HepG2 (cell line): ENCODE results near the gene P4HA1. TPM values are rescaled to one million over a fixed set of nuclear protein-coding genes. Genes with fewer than 3 reads are reported as not detected.
A peak's percentile ranks its signal among the peaks of the same experiment; 100 is the strongest.

Source experiments
- ARID5B ChIP-seq: IDR thresholded peaks from 2 replicates; pipeline ENCODE4 v1.4.0; 2020; ENCODE audit warnings: mild to moderate bottlenecking, missing genetic modification reagents
- ATAD3A ChIP-seq: sonication (generic); formaldehyde crosslinking; IDR thresholded peaks from 2 replicates; pipeline ENCODE4 v1.4.0; 2020; ENCODE audit warnings: missing genetic modification reagents
- FOXO4 ChIP-seq: sonication (generic); formaldehyde crosslinking; conservative IDR thresholded peaks from 2 replicates; pipeline ENCODE4 v1.8.1; 2023; ENCODE audit warnings: missing genetic modification reagents
- GATAD2A ChIP-seq: IDR thresholded peaks from 2 replicates; pipeline ENCODE4 v1.6.1; 2016
- GPBP1L1 ChIP-seq: sonication (generic); formaldehyde crosslinking; IDR thresholded peaks from 2 replicates; pipeline ENCODE4 v1.5.0; 2020; ENCODE audit warnings: mild to moderate bottlenecking, missing genetic modification reagents
- HMGA1 ChIP-seq: sonication (generic); formaldehyde crosslinking; conservative IDR thresholded peaks from 2 replicates; pipeline ENCODE4 v1.4.0; 2020; ENCODE audit warnings: missing genetic modification reagents
- HMGXB4 ChIP-seq, 2 experiments: sonication (generic) in 1 of 2; formaldehyde crosslinking in 1 of 2; IDR thresholded peaks; 2 replicates each; pipeline versions ENCODE4 v1.4.0 to v1.6.1; 2018 to 2020; ENCODE audit warnings: missing genetic modification reagents in 2 of 2, borderline replicate concordance in 1 of 2, low read depth in 1 of 2, mild to moderate bottlenecking in 1 of 2, missing biosample characterization in 1 of 2
- KLF13 ChIP-seq: sonication (generic); formaldehyde crosslinking; IDR thresholded peaks from 2 replicates; pipeline ENCODE4 v1.4.0; 2020; ENCODE audit warnings: mild to moderate bottlenecking, missing genetic modification reagents
- NFYC ChIP-seq: IDR thresholded peaks from 2 replicates; pipeline ENCODE4 v1.6.1; 2016; ENCODE audit warnings: missing genetic modification reagents, missing compliant biosample characterization
- PAXIP1 ChIP-seq: sonication (generic); formaldehyde crosslinking; conservative IDR thresholded peaks from 2 replicates; pipeline ENCODE4 v1.4.0; 2020; ENCODE audit warnings: mild to moderate bottlenecking, missing genetic modification reagents, moderate library complexity
- PTBP1 ChIP-seq: fragments of 200-400 bp; formaldehyde crosslinking; IDR thresholded peaks from 2 replicates; pipeline ENCODE4 v1.6.1; 2018; ENCODE audit warnings: low read length, low read depth; ENCODE audit not compliant: poor library complexity, severe bottlenecking
- ZC3H13 ChIP-seq: sonication (generic); formaldehyde crosslinking; IDR thresholded peaks from 2 replicates; pipeline ENCODE4 v1.8.1; 2023; ENCODE audit warnings: mild to moderate bottlenecking, missing genetic modification reagents, moderate library complexity
- ZFP90 ChIP-seq: sonication (generic); formaldehyde crosslinking; IDR thresholded peaks from 2 replicates; pipeline ENCODE4 v1.8.0; 2022; ENCODE audit warnings: missing genetic modification reagents, mild to moderate bottlenecking, inconsistent platforms, borderline replicate concordance
- ZMYM3 ChIP-seq: sonication (generic); formaldehyde crosslinking; IDR thresholded peaks from 2 replicates; pipeline ENCODE4 v1.5.1; 2020; ENCODE audit warnings: mild to moderate bottlenecking, missing genetic modification reagents
- ZNF253 ChIP-seq: sonication (generic); formaldehyde crosslinking; IDR thresholded peaks from 2 replicates; pipeline ENCODE4 v1.8.0; 2022; ENCODE audit warnings: mild to moderate bottlenecking, missing genetic modification reagents, borderline replicate concordance
- ZNF501 ChIP-seq: sonication (generic); formaldehyde crosslinking; IDR thresholded peaks from 2 replicates; pipeline ENCODE4 v1.5.1; 2020; ENCODE audit warnings: mild to moderate bottlenecking, moderate library complexity, missing genetic modification reagents
- ZNF644 ChIP-seq: IDR thresholded peaks from 2 replicates; pipeline ENCODE4 v1.6.1; 2016; ENCODE audit warnings: low read depth
- polyA plus RNA-seq, 8 experiments: library from polyadenylated mRNA; depleted of rRNA in 3 of 8; stranded (reverse) in 7 of 8; unstranded in 1 of 8; fragments of >200 nt; fragmentation: Illumina TruSeq in 4 of 8; extraction: Trizol in 4 of 8; gene quantifications; 2 replicates each; pipeline versions ENCODE4 v1.2.1 to v1.2.3, GENCODE V29; 2011 to 2016; ENCODE audit warnings: low read depth in 4 of 8, missing spikeins in 1 of 8, mixed read lengths in 1 of 8; ENCODE audit not compliant: insufficient read depth in 1 of 8
- total RNA-seq, 5 experiments: library from RNA; depleted of rRNA; stranded (reverse); fragments of >200 nt; fragmentation: Illumina TruSeq; extraction: Trizol; gene quantifications; 2 replicates each; pipeline ENCODE4 v1.2.3, GENCODE V29; 2016; ENCODE audit warnings: low read depth in 1 of 5

The P4HA1 gene
- total and polyA plus RNA-seq, 2 of the 13 experiments (the other 11 are each of a cell fraction or from before 2014, with no cell fraction given) = 63.1 to 196 TPM

GRCh38 chr10:73117976-73118743, 21.5 kb upstream of the P4HA1 start (continued):
- TF ChIP-seq ATAD3A = no peak
- TF ChIP-seq ZNF501 (CRISPR knock-in tag) = no peak
- TF ChIP-seq HMGA1 = no peak
- no peak for TF ChIP-seq FOXO4 (CRISPR knock-in tag)
- peak; percentile 82 for TF ChIP-seq ARID5B
- no peak for TF ChIP-seq PTBP1
- TF ChIP-seq NFYC (CRISPR knock-in tag) = no peak
- TF ChIP-seq ZNF253 (CRISPR knock-in tag) = no peak
- no peak for TF ChIP-seq KLF13
- no peak for TF ChIP-seq HMGXB4 (CRISPR knock-in tag; IDR thresholded peaks at IDR 0.05; ENCODE audit: borderline replicate concordance in 1 of 2, low read depth in 1 of 2)
- no peak for TF ChIP-seq ZFP90
- no peak for TF ChIP-seq GPBP1L1 (CRISPR knock-in tag)
- TF ChIP-seq ZC3H13 = no peak
- TF ChIP-seq GATAD2A (CRISPR knock-in tag) = peak; percentile 74
- TF ChIP-seq ZNF644 = no peak
- no peak for TF ChIP-seq ZMYM3 (CRISPR knock-in tag)
- TF ChIP-seq PAXIP1 = peak; percentile 71
